HG03066 (cell line): ENCODE measurements around the gene MAEA.

Experiments
- ATAC-seq: cut with Tn5 transposase; IDR thresholded peaks from one replicate; pipeline ENCODE4 v1.9.1; 2021; ENCODE audit warnings: low read depth; ENCODE audit not compliant: unreplicated experiment

MAEA gene

GRCh38 chr4:1298461-1298860, 8.8 kb downstream of the MAEA start:
- ATAC-seq = no peak

- no peak for ATAC-seq
These were observed 9.7 kb downstream of the MAEA start for GRCh38 chr4:1299301-1299860.

- ATAC-seq = no peak
These were observed 11.1 kb downstream of the MAEA start for GRCh38 chr4:1300466-1301455.

DNA sequence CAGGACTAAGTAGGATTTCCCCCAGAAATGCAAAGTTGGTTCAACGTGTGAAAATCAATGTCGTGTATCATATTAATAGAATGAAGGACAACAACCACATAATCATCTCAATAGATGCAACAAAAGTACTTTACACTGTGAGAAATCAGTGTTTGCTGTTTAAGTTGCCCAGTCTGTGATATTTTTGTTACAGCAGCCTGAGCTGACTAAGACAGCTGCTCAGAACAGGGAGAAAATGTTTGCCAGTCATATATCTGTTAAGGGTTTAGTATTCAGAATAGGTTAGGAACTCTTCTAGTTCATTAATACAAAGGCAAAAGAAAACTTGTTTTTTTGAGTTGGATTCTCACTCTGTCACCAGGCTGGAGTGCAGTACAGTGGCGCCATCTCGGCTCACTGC, 12.5 kb downstream of the MAEA start:
- no peak for ATAC-seq

- no peak for ATAC-seq
These were observed 15.6 kb downstream of the MAEA start for GRCh38 chr4:1305261-1305711.

GRCh38 chr4:1305781-1306455, 16.2 kb downstream of the MAEA start:
- no peak for ATAC-seq

GRCh38 chr4:1307951-1308735, 18.5 kb downstream of the MAEA start:
- no peak for ATAC-seq

GRCh38 chr4:1309261-1310010, 19.7 kb downstream of the MAEA start:
- no peak for ATAC-seq

GRCh38 chr4:1310031-1310795, 20.5 kb downstream of the MAEA start:
- no peak for ATAC-seq

GRCh38 chr4:1310796-1311631, 21.3 kb downstream of the MAEA start:
- ATAC-seq = no peak

GRCh38 chr4:1312821-1313640, 23.3 kb downstream of the MAEA start:
- no peak for ATAC-seq

- no peak for ATAC-seq
These were observed 25.6 kb downstream of the MAEA start for GRCh38 chr4:1315306-1315705.

DNA sequence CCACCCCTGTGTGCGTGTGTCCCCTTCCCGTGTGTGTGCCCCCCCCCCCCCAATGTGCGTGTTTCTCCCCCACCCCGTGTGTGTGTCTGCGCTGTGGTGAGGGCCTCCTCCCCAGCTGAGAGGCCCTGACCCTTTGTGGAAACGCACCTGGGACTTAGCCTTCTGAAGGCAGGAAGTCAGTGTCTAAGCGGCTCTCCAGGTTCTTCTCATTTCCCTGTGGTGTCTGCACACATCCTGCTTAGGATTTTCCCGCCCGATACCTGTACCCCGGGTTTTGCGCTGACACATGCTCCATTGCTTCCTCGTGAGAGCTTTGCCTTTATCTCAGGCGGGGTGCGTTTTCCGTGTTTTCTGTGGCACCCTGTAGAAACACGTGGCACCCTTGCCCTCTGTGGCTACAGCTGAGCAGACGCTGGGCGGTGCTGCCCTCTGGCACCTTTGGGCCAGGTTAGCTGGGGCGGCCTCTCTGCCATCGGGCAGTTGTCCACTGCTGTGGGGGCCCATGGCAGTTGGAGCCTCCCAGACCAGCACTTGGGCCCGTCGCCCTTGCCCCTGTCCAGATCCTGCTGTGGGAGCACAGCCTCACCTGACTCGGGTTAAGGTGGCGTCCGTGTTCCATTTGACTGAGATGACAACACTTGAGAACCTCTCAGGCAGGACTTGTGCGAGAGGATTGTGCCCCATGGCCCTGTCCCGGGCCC, 26.3 kb downstream of the MAEA start:
- ATAC-seq = no peak

- no peak for ATAC-seq
These were observed 27.0 kb downstream of the MAEA start for GRCh38 chr4:1316537-1317168.

- ATAC-seq = no peak
These were observed 27.7 kb downstream of the MAEA start for GRCh38 chr4:1317177-1318045.

DNA sequence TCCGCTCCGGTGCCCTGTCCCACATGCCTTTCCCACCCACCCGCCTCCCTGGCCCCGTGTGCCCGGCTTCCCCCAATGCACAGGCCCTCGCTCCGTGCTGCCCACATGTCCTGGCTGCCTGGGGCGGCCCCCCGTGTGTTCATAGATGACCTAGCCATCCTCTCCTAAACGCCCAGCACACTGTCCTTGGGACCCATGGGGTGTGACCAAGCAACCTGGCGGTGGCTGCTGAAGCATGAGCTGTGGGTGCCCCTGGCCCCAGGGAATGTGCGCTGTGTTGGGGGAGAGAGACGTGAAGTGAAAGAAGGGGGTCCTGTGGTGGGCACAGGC, 28.3 kb downstream of the MAEA start:
- no peak for ATAC-seq
